Chondrocyte (in vitro differentiated cells): Measurements from ENCODE around the gene KCNJ12. TPM values are rescaled to one million over a fixed set of nuclear protein-coding genes. Genes with fewer than 3 reads are reported as not detected.

ENCODE experiments used
- DNase-seq: peaks from one replicate; pipeline ENCODE4 v3.0.0; 2021; ENCODE audit warnings: mixed read lengths, low spot score
- H3K27ac Mint-ChIP-seq: one replicate; pipeline ENCODE4 v1.8.0; 2021; ENCODE audit warnings: mild to moderate bottlenecking, moderate library complexity, mixed read lengths; ENCODE audit not compliant: unreplicated experiment
- H3K27me3 Mint-ChIP-seq: 2 replicates; pipeline ENCODE4 v1.8.0; 2021; ENCODE audit warnings: low read depth, mixed read lengths
- H3K36me3 Mint-ChIP-seq: 2 replicates; pipeline ENCODE4 v1.8.0; 2021; ENCODE audit warnings: low read depth, mixed read lengths
- H3K4me1 Mint-ChIP-seq: 2 replicates; pipeline ENCODE4 v1.8.0; 2021; ENCODE audit warnings: low read depth, mild to moderate bottlenecking, mixed read lengths
- H3K4me3 Mint-ChIP-seq: one replicate; pipeline ENCODE4 v1.8.0; 2021; ENCODE audit warnings: mild to moderate bottlenecking, moderate library complexity, mixed read lengths; ENCODE audit not compliant: unreplicated experiment
- H3K9me3 Mint-ChIP-seq: 2 replicates; pipeline ENCODE4 v1.8.0; 2021; ENCODE audit warnings: low read depth, mixed read lengths
- total RNA-seq: library from RNA; stranded (reverse); gene quantifications from 3 replicates; pipeline ENCODE4 v1.2.1, GENCODE V29; 2021
- TF ChIP-seq, protein P1 (sequence below): fragments of 200-600 bp; sonication (generic); IDR thresholded peaks from 2 replicates; pipeline ENCODE4 v1.5.0; 2021; ENCODE audit warnings: antibody characterized with exemption, mild to moderate bottlenecking, moderate library complexity

KCNJ12 gene
- total RNA-seq, 1 donor from 2014 or later, result 2.5 TPM

DNA sequence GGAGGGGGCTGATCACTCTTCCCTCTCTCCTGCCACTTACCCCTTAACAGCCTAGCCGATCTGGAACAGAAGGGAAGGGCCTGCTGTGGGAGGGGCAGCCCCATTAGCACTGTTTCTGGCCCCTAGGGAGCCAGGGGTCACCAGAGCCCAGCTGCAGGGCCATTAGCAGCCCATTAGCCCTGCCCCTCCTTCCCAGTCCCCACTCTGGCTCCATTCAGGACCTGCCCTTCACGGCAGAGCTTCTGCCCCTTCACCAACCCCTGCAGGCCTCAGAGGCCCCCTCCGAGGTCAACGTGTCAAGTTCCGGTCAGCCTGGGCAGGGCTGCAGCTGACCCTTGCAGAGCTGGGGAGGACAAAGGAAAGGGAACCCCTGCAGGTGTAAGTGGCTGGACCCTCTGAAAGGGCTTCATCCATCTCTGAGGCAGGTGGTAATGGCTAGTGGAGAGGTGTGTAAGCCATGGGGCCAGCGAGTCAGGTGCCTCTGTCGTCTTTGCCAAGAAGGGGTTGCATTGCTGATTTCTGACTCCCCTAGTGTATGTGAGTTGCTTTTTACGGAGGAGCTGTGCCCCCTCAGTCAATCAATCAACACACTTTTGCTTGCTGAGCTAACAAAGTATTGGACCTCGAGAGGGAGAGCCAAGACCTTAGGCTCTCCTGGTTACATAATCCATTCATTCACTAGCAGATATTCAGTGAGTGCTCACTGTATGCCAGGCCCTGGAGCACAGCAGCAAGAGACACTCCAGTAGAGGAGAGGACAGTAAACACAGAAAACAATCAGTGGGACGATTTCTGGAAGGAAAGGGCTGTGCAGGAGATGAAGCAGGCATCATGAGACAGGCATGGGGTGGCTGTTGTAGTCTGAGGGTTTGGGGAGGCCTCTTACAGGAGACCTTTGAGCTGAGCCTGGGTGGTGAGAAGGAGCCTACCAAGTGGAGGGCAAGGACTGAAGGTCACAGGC lies 18.2 kb upstream of the KCNJ12 start:
- H3K27ac Mint-ChIP-seq, result no peak overlapping the region
- peaks cover 2% of the 10 kb centered on the region for H3K27me3 Mint-ChIP-seq
- H3K4me1 Mint-ChIP-seq, result peaks cover 6% of the 10 kb centered on the region
- no peaks in the 10 kb centered on the region for H3K9me3 Mint-ChIP-seq
- peak; percentile 34 for DNase-seq
- TF ChIP-seq, protein P1, sequence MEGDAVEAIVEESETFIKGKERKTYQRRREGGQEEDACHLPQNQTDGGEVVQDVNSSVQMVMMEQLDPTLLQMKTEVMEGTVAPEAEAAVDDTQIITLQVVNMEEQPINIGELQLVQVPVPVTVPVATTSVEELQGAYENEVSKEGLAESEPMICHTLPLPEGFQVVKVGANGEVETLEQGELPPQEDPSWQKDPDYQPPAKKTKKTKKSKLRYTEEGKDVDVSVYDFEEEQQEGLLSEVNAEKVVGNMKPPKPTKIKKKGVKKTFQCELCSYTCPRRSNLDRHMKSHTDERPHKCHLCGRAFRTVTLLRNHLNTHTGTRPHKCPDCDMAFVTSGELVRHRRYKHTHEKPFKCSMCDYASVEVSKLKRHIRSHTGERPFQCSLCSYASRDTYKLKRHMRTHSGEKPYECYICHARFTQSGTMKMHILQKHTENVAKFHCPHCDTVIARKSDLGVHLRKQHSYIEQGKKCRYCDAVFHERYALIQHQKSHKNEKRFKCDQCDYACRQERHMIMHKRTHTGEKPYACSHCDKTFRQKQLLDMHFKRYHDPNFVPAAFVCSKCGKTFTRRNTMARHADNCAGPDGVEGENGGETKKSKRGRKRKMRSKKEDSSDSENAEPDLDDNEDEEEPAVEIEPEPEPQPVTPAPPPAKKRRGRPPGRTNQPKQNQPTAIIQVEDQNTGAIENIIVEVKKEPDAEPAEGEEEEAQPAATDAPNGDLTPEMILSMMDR, result no peak
- H3K36me3 Mint-ChIP-seq, result no peaks in the 10 kb centered on the region
- H3K4me3 Mint-ChIP-seq, result no peak overlapping the region

GRCh38 chr17:21358682-21359482 lies 17.3 kb upstream of the KCNJ12 start:
- TF ChIP-seq, protein P1, result no peak
- H3K4me1 Mint-ChIP-seq, result peaks cover 6% of the 10 kb centered on the region
- H3K36me3 Mint-ChIP-seq, result no peaks in the 10 kb centered on the region
- no peak for DNase-seq
- H3K27me3 Mint-ChIP-seq, result peaks cover 2% of the 10 kb centered on the region
- H3K27ac Mint-ChIP-seq, result no peak overlapping the region
- no peak overlapping the region for H3K4me3 Mint-ChIP-seq
- no peaks in the 10 kb centered on the region for H3K9me3 Mint-ChIP-seq

DNA sequence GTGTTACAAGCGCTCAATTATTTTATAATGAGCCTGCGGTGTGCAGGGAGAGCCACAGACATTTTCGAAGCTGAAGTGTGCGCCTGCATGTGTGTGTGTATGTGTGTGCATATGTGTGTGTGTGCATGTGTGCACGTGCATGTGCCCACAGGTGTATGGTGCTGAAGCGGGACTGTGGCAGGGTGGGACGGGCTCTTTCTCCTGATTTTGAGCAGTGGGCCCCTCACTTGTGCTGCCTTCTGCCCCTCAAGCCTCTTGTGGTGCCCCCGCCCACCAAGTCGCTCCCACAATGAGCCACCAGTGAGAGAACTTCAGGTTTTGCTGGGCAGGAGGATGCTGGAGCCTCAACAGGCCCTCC lies 16.7 kb upstream of the KCNJ12 start:
- no peaks in the 10 kb centered on the region for H3K9me3 Mint-ChIP-seq
- peaks cover 2% of the 10 kb centered on the region for H3K27me3 Mint-ChIP-seq
- H3K36me3 Mint-ChIP-seq, result no peaks in the 10 kb centered on the region
- peaks cover 6% of the 10 kb centered on the region for H3K4me1 Mint-ChIP-seq
- H3K4me3 Mint-ChIP-seq, result no peak overlapping the region
- DNase-seq, result no peak
- no peak overlapping the region for H3K27ac Mint-ChIP-seq
- TF ChIP-seq, protein P1, result no peak

GRCh38 chr17:21360048-21360447 lies 16.1 kb upstream of the KCNJ12 start:
- H3K36me3 Mint-ChIP-seq, result no peaks in the 10 kb centered on the region
- no peak overlapping the region for H3K27ac Mint-ChIP-seq
- no peak for DNase-seq
- TF ChIP-seq, protein P1, result no peak
- no peak overlapping the region for H3K4me3 Mint-ChIP-seq
- no peaks in the 10 kb centered on the region for H3K9me3 Mint-ChIP-seq
- H3K27me3 Mint-ChIP-seq, result peaks cover 2% of the 10 kb centered on the region
- peaks cover 6% of the 10 kb centered on the region for H3K4me1 Mint-ChIP-seq

GRCh38 chr17:21361020-21361809 lies 14.9 kb upstream of the KCNJ12 start:
- no peak for DNase-seq
- H3K27ac Mint-ChIP-seq, result no peak overlapping the region
- H3K27me3 Mint-ChIP-seq, result peaks cover 2% of the 10 kb centered on the region
- no peaks in the 10 kb centered on the region for H3K36me3 Mint-ChIP-seq
- TF ChIP-seq, protein P1, result no peak
- no peaks in the 10 kb centered on the region for H3K9me3 Mint-ChIP-seq
- H3K4me1 Mint-ChIP-seq, result peaks cover 6% of the 10 kb centered on the region
- H3K4me3 Mint-ChIP-seq, result no peak overlapping the region
